Ascending aorta (tissue), 2 donors: Measurements from ENCODE around the gene KRTAP19-2. TPM values are rescaled to one million over a fixed set of nuclear protein-coding genes. Genes with fewer than 3 reads are reported as not detected.

Experiments used
- DNase-seq, 2 donors: peaks; one replicate each; pipeline ENCODE4 v3.0.0-alpha.2; 2019; ENCODE audit warnings: low spot score in 2 of 2
- H3K27ac ChIP-seq, 2 donors: fragments of 200-600 bp; sonication (generic); one replicate each; pipeline ENCODE4 v1.5.1; 2016 to 2017; ENCODE audit warnings: mild to moderate bottlenecking in 1 of 2
- H3K27me3 ChIP-seq: fragments of 200-600 bp; sonication (generic); one replicate; pipeline ENCODE4 v1.5.1; 2017
- H3K36me3 ChIP-seq, 2 donors: fragments of 200-600 bp; sonication (generic); one replicate each; pipeline ENCODE4 v1.5.1; 2016
- H3K4me1 ChIP-seq, 2 donors: fragments of 200-600 bp; sonication (generic); one replicate each; pipeline ENCODE4 v1.5.1; 2016 to 2017; ENCODE audit warnings: mild to moderate bottlenecking in 1 of 2
- H3K4me3 ChIP-seq, 2 donors: fragments of 200-600 bp; sonication (generic); one replicate each; pipeline ENCODE4 v1.5.1; 2016 to 2017; ENCODE audit warnings: mild to moderate bottlenecking in 1 of 2
- H3K9me3 ChIP-seq, 2 donors: fragments of 200-600 bp; sonication (generic); one replicate each; pipeline ENCODE4 v1.5.1; 2016
- intact Hi-C: fragments of 100-400 bp; cut with DNase I; formaldehyde crosslinking; loops from one replicate; pipeline ENCODE4 v1.15.1; 2023
- total RNA-seq: library from RNA; depleted of rRNA; stranded (reverse); fragments of >200 nt; gene quantifications from one replicate; pipeline ENCODE4 v1.1.0, GENCODE V29; 2016
- TF ChIP-seq, protein P1 (sequence below), 3 experiments: fragments of 200-600 bp in 2 of 3; fragments of 450-650 bp in 1 of 3; sonication (generic) in 2 of 3; IDR thresholded peaks; one replicate each; pipeline ENCODE4 v1.5.1; 2016 to 2019; ENCODE audit warnings: antibody characterized with exemption in 3 of 3, mild to moderate bottlenecking in 1 of 3, moderate library complexity in 1 of 3

KRTAP19-2 gene
- total RNA-seq, 1 donor from 2014 or later, result not detected

DNA sequence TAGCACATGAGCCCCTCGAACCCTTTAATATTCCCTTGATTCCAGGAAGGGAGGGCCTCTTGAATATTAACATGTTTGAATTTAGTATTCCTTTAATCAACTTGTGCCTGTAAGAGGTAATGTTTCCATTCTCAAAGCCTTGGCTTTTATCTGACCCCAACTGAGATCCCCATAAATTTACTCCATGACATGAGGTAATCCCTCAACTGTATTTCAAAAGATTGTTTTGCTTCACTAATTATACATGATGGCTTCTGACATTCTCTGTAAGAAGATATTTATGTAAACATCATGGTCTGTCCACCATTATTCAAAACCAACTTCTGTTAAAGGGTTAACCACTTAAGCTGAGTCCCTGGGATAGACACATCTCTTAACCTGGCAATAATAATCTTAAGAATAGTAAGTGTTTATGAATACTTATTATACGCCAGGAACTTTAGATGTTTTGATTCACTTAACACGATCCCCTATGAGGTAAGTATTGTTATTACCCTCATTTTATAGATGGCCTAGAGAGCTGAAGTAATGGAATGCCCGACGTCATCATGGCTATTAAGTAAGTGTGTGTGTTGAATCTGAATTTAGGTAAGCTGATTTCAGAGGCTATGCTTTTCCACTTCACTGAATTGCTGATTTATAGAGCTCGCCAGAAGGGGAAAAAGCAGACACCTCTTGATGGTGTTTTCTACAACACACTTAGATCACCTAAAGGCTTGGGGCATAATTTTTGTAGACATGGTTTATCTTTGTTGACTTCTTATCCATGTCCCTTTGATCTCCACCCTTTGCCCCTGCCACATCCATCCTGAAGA lies 18.1 kb downstream of the KRTAP19-2 start:
- intact Hi-C loops, result no loop called here
- no peak for DNase-seq
- Histone ChIP-seq H3K4me1 (no peaks in the 10 kb centered on the region), H3K27ac (no peak overlapping the region), H3K27me3 (no peaks in the 10 kb centered on the region), H3K4me3 (no peak overlapping the region), H3K9me3 (no peaks in the 10 kb centered on the region), H3K36me3 (no peaks in the 10 kb centered on the region)
- TF ChIP-seq, protein P1, sequence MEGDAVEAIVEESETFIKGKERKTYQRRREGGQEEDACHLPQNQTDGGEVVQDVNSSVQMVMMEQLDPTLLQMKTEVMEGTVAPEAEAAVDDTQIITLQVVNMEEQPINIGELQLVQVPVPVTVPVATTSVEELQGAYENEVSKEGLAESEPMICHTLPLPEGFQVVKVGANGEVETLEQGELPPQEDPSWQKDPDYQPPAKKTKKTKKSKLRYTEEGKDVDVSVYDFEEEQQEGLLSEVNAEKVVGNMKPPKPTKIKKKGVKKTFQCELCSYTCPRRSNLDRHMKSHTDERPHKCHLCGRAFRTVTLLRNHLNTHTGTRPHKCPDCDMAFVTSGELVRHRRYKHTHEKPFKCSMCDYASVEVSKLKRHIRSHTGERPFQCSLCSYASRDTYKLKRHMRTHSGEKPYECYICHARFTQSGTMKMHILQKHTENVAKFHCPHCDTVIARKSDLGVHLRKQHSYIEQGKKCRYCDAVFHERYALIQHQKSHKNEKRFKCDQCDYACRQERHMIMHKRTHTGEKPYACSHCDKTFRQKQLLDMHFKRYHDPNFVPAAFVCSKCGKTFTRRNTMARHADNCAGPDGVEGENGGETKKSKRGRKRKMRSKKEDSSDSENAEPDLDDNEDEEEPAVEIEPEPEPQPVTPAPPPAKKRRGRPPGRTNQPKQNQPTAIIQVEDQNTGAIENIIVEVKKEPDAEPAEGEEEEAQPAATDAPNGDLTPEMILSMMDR (IDR thresholded peaks at IDR 0.05), result no peak

DNA sequence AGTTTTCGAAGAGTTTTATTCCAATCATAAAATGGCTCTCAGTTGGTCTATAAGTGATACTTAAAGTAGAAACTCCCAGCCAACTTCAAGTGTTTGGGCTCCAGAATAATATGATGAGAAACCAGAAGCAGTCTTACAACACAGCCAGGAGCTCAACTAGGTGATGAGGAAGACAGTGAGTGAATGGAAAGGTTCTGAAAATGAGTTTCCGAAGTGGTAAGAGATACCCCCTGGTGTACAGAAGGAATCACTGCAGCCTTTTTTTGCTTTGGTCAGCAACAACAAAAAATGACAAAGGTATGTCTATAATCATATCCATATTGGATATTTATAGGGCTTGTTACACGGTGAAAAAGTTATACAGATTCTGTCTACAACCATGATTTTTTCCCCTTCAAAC lies 23.5 kb downstream of the KRTAP19-2 start:
- TF ChIP-seq, protein P1 (IDR thresholded peaks at IDR 0.05), result no peak
- H3K27me3 ChIP-seq, result no peaks in the 10 kb centered on the region
- no peak overlapping the region for H3K4me3 ChIP-seq
- H3K4me1 ChIP-seq, result no peaks in the 10 kb centered on the region
- DNase-seq, result no peak
- H3K27ac ChIP-seq, result no peak overlapping the region
- no peaks in the 10 kb centered on the region for H3K36me3 ChIP-seq
- intact Hi-C loops, result no loop called here
- no peaks in the 10 kb centered on the region for H3K9me3 ChIP-seq

DNA sequence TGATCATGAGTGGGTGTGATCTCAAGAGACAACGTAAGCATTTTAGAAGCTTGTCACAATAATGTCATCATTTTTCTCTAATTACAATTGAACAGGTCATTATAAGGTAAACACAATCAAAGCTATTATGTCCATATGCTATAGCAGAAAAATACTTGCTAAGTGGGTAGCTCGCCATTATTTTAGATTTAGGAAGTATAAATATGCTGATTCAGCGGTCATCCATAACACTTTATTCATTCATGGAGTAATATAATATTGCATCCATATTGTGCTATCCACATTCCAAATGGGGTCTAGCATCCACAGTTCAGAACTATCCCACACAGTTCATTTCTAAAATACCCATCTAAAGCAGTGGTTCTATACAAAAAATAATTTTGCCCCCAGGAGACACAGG lies 38.7 kb downstream of the KRTAP19-2 start:
- intact Hi-C loops, result no loop called here
- no peak overlapping the region for H3K27ac ChIP-seq

DNA sequence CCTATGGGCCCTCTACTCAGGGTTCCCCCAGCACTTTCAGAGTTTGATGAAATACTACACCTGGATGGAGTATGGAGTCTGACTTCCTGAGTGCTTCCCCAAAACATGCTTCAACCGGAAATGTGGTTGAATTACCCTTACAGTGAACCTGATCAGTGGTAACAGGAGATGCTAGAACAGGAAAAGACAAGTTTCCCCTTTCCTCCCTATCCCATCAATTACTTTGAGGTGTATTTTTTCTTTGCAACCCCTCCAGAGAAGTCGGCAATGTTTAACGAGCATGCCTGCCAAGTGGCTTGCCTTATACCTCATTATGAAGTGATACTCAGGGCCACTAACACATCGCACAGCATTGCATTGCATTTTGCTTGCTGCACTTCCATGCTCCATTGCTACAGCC lies 40.2 kb downstream of the KRTAP19-2 start:
- intact Hi-C loops, result no loop called here
- Histone ChIP-seq H3K4me3 (no peak overlapping the region), H3K4me1 (no peaks in the 10 kb centered on the region), H3K27ac (no peak overlapping the region), H3K9me3 (no peaks in the 10 kb centered on the region), H3K27me3 (no peaks in the 10 kb centered on the region), H3K36me3 (no peaks in the 10 kb centered on the region)
- TF ChIP-seq, protein P1 (IDR thresholded peaks at IDR 0.05), result no peak
- DNase-seq, result no peak

More for the DNA sequence above, 38.7 kb downstream of the KRTAP19-2 start:
- TF ChIP-seq, protein P1 (IDR thresholded peaks at IDR 0.05), result no peak
- DNase-seq, result no peak
- H3K27me3 ChIP-seq, result no peaks in the 10 kb centered on the region
- H3K4me3 ChIP-seq, result no peak overlapping the region
- no peaks in the 10 kb centered on the region for H3K36me3 ChIP-seq
- no peaks in the 10 kb centered on the region for H3K4me1 ChIP-seq
- H3K9me3 ChIP-seq, result no peaks in the 10 kb centered on the region

DNA sequence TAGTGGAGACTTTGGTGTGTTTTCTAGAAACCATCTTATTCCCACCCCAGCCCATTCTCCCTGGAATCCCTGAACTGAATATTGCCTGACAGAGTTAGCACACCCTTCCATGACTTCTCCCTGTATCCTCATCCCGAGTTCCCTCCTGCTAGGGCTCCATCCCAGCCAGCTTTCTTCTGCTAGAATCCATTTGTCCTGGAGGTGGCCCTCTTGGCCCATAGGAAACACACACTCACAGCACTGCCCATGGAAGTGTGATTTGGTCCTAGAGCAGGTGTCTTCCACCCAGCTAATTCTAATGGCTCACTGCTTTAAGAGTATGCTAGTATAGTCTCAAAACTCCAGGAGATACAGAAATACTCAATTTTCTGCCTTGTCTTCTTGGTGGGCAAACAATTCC lies 43.0 kb downstream of the KRTAP19-2 start:
- DNase-seq, result no peak
- H3K27me3 ChIP-seq, result no peaks in the 10 kb centered on the region
- no peaks in the 10 kb centered on the region for H3K4me1 ChIP-seq
- no peak overlapping the region for H3K4me3 ChIP-seq
- intact Hi-C loops, result no loop called here
- TF ChIP-seq, protein P1 (IDR thresholded peaks at IDR 0.05), result no peak
- H3K27ac ChIP-seq, result no peak overlapping the region
- no peaks in the 10 kb centered on the region for H3K9me3 ChIP-seq
- no peaks in the 10 kb centered on the region for H3K36me3 ChIP-seq
